ENCODE results near the gene LNPEP.

LNPEP gene

GRCh38 chr5:96935559-96936430 lies at the start of gene LNPEP:
TSS of gene LNPEP (plus strand) at chr5:96936080. CDS start at chr5:96936156, 76 bp downstream.
- peak; percentile 96 for DNase-seq (ENCODE audit: low spot score)

- DNase-seq (ENCODE audit: low spot score), result peak; percentile 36
Observed at GRCh38 chr5:96893342-96893741, 42.5 kb upstream of the LNPEP start.

- DNase-seq (ENCODE audit: low spot score), result peak; percentile 66
Observed at GRCh38 chr5:96896276-96896675, 39.6 kb upstream of the LNPEP start.

GRCh38 chr5:96896806-96897205 lies 39.1 kb upstream of the LNPEP start:
- DNase-seq (ENCODE audit: low spot score), result no peak

- DNase-seq (ENCODE audit: low spot score), result no peak
Observed at GRCh38 chr5:96901384-96901783, 34.5 kb upstream of the LNPEP start.

GRCh38 chr5:96901841-96902240 lies 34.0 kb upstream of the LNPEP start:
- no peak for DNase-seq (ENCODE audit: low spot score)

- DNase-seq (ENCODE audit: low spot score), result no peak
Observed at GRCh38 chr5:96902876-96903275, 33.0 kb upstream of the LNPEP start.

- DNase-seq (ENCODE audit: low spot score), result no peak
Observed at GRCh38 chr5:96903300-96903699, 32.6 kb upstream of the LNPEP start.

GRCh38 chr5:96904054-96904931 lies 31.6 kb upstream of the LNPEP start:
- no peak for DNase-seq (ENCODE audit: low spot score)

GRCh38 chr5:96905864-96906263 lies 30.0 kb upstream of the LNPEP start:
- no peak for DNase-seq (ENCODE audit: low spot score)

GRCh38 chr5:96909003-96909402 lies 26.9 kb upstream of the LNPEP start:
- no peak for DNase-seq (ENCODE audit: low spot score)

GRCh38 chr5:96909435-96909834 lies 26.4 kb upstream of the LNPEP start:
- DNase-seq (ENCODE audit: low spot score), result no peak

GRCh38 chr5:96911139-96911538 lies 24.7 kb upstream of the LNPEP start:
- DNase-seq (ENCODE audit: low spot score), result no peak

- DNase-seq (ENCODE audit: low spot score), result no peak
Observed at GRCh38 chr5:96913233-96913632, 22.6 kb upstream of the LNPEP start.

- DNase-seq (ENCODE audit: low spot score), result peak; percentile 13
Observed at GRCh38 chr5:96919754-96920197, 16.1 kb upstream of the LNPEP start.

GRCh38 chr5:96920744-96921355 lies 15.0 kb upstream of the LNPEP start:
- no peak for DNase-seq (ENCODE audit: low spot score)

GRCh38 chr5:96922499-96923244 lies 13.2 kb upstream of the LNPEP start:
- DNase-seq (ENCODE audit: low spot score), result no peak

- no peak for DNase-seq (ENCODE audit: low spot score)
Observed at GRCh38 chr5:96924016-96924443, 11.8 kb upstream of the LNPEP start.

- DNase-seq (ENCODE audit: low spot score), result no peak
Observed at GRCh38 chr5:96926276-96926675, 9.6 kb upstream of the LNPEP start.

GRCh38 chr5:96927008-96927407 lies 8.9 kb upstream of the LNPEP start:
- DNase-seq (ENCODE audit: low spot score), result no peak

GRCh38 chr5:96928931-96929708 lies 6.8 kb upstream of the LNPEP start:
- DNase-seq (ENCODE audit: low spot score), result no peak
